ENCODE measurements around the gene KRT81. TPM values are rescaled to one million over a fixed set of nuclear protein-coding genes. Genes with fewer than 3 reads are reported as not detected.

Gene KRT81
- total RNA-seq, result not detected

- CTCF ChIA-PET, result no interaction called here
- H3K4me1 Mint-ChIP-seq (ENCODE audit: low read depth), result peaks cover 7% of the 10 kb centered on the region
- H3K4me3 Mint-ChIP-seq, result no peak within 1 kb of the TSS
- intact Hi-C loops (cut with micrococcal nuclease), result no loop called here
- DNase-seq, result no peak
- no peaks in the 10 kb centered on the region for H3K36me3 Mint-ChIP-seq (ENCODE audit: low read depth)
- no peaks in the 10 kb centered on the region for H3K9me3 Mint-ChIP-seq
- peaks cover 2% of the 10 kb centered on the region for H3K27me3 Mint-ChIP-seq (ENCODE audit: low read depth)
- H3K27ac Mint-ChIP-seq, result no peak within 1 kb of the TSS
Measured at GRCh38 chr12:52291267-52291935, at the start of gene KRT81. Gene KRT81, minus strand, starts transcription at chr12:52291534. Its CDS starts 69 bp downstream, at chr12:52291465.

- no peaks in the 10 kb centered on the region for H3K27me3 Mint-ChIP-seq (ENCODE audit: low read depth)
- CTCF ChIA-PET, result interaction anchor here (0.7 to 1.2 kb wide), 4 partner anchors 10 to 541 kb away, joined by 3 to 4 read pairs (median 4); no protein-coding TSS in a partner anchor
- peaks cover 8% of the 10 kb centered on the region for H3K4me1 Mint-ChIP-seq (ENCODE audit: low read depth)
- no peaks in the 10 kb centered on the region for H3K36me3 Mint-ChIP-seq (ENCODE audit: low read depth)
- intact Hi-C loops (cut with micrococcal nuclease), result no loop called here
- H3K4me3 Mint-ChIP-seq, result no peak overlapping the region
- H3K9me3 Mint-ChIP-seq, result peaks cover 3% of the 10 kb centered on the region
- H3K27ac Mint-ChIP-seq, result no peak overlapping the region
- DNase-seq, result no peak
Measured at GRCh38 chr12:52338241-52338960, 47.1 kb upstream of the KRT81 start.

- DNase-seq, result no peak
- H3K27ac Mint-ChIP-seq, result no peak overlapping the region
- peaks cover 3% of the 10 kb centered on the region for H3K9me3 Mint-ChIP-seq
- intact Hi-C loops (cut with micrococcal nuclease), result no loop called here
- CTCF ChIA-PET, result interaction anchor here (1.2 kb wide), 1 partner anchor 9 kb away, joined by 4 read pairs; no protein-coding TSS in a partner anchor
- H3K36me3 Mint-ChIP-seq (ENCODE audit: low read depth), result no peaks in the 10 kb centered on the region
- H3K4me1 Mint-ChIP-seq (ENCODE audit: low read depth), result peaks cover 8% of the 10 kb centered on the region
- H3K4me3 Mint-ChIP-seq, result no peak overlapping the region
- H3K27me3 Mint-ChIP-seq (ENCODE audit: low read depth), result no peaks in the 10 kb centered on the region
Measured at GRCh38 chr12:52337054-52337453, 45.7 kb upstream of the KRT81 start.

- Mint-ChIP-seq H3K4me3 (no peak overlapping the region), H3K36me3 (ENCODE audit: low read depth) (no peaks in the 10 kb centered on the region), H3K9me3 (peaks cover 3% of the 10 kb centered on the region), H3K27me3 (ENCODE audit: low read depth) (no peaks in the 10 kb centered on the region), H3K4me1 (ENCODE audit: low read depth) (peaks cover 8% of the 10 kb centered on the region), H3K27ac (no peak overlapping the region)
- intact Hi-C loops (cut with micrococcal nuclease), result no loop called here
- CTCF ChIA-PET, result interaction anchor here (0.7 to 0.9 kb wide), 2 partner anchors 57 to 71 kb away, joined by 3 to 4 read pairs; no protein-coding TSS in a partner anchor
- DNase-seq, result no peak
Measured at GRCh38 chr12:52336641-52337040, 45.3 kb upstream of the KRT81 start.

GRCh38 chr12:52335598-52336262, 44.4 kb upstream of the KRT81 start:
- no peak overlapping the region for H3K27ac Mint-ChIP-seq
- H3K9me3 Mint-ChIP-seq, result peaks cover 3% of the 10 kb centered on the region
- DNase-seq, result no peak
- H3K4me3 Mint-ChIP-seq, result no peak overlapping the region
- no peaks in the 10 kb centered on the region for H3K27me3 Mint-ChIP-seq (ENCODE audit: low read depth)
- intact Hi-C loops (cut with micrococcal nuclease), result no loop called here
- peaks cover 8% of the 10 kb centered on the region for H3K4me1 Mint-ChIP-seq (ENCODE audit: low read depth)
- H3K36me3 Mint-ChIP-seq (ENCODE audit: low read depth), result no peaks in the 10 kb centered on the region
- CTCF ChIA-PET, result interaction anchor here (0.7 to 0.9 kb wide), 2 partner anchors 56 to 71 kb away, joined by 3 to 4 read pairs; no protein-coding TSS in a partner anchor

GRCh38 chr12:52334185-52334584, 42.9 kb upstream of the KRT81 start:
- H3K36me3 Mint-ChIP-seq (ENCODE audit: low read depth), result no peaks in the 10 kb centered on the region
- no peak overlapping the region for H3K4me3 Mint-ChIP-seq
- DNase-seq, result no peak
- CTCF ChIA-PET, result interaction anchor here (1.7 kb wide), 1 partner anchor 55 kb away, joined by 6 read pairs; no protein-coding TSS in a partner anchor
- no peak overlapping the region for H3K27ac Mint-ChIP-seq
- H3K4me1 Mint-ChIP-seq (ENCODE audit: low read depth), result peaks cover 8% of the 10 kb centered on the region
- intact Hi-C loops (cut with micrococcal nuclease), result no loop called here
- H3K27me3 Mint-ChIP-seq (ENCODE audit: low read depth), result no peaks in the 10 kb centered on the region
- peaks cover 3% of the 10 kb centered on the region for H3K9me3 Mint-ChIP-seq

GRCh38 chr12:52333321-52333720, 42.0 kb upstream of the KRT81 start:
- Mint-ChIP-seq H3K4me1 (ENCODE audit: low read depth) (peaks cover 8% of the 10 kb centered on the region), H3K27me3 (ENCODE audit: low read depth) (no peaks in the 10 kb centered on the region)
- CTCF ChIA-PET, result interaction anchor here (0.9 kb wide), 1 partner anchor 546 kb away, joined by 4 read pairs; no protein-coding TSS in a partner anchor

GRCh38 chr12:52332381-52332780, 41.0 kb upstream of the KRT81 start:
- no peak for DNase-seq
- intact Hi-C loops (cut with micrococcal nuclease), result no loop called here
- CTCF ChIA-PET, result interaction anchor here (0.7 to 0.9 kb wide), 2 partner anchors 176 to 547 kb away, joined by 3 to 4 read pairs; no protein-coding TSS in a partner anchor
- Mint-ChIP-seq H3K27ac (no peak overlapping the region), H3K27me3 (ENCODE audit: low read depth) (no peaks in the 10 kb centered on the region), H3K4me1 (ENCODE audit: low read depth) (peaks cover 14% of the 10 kb centered on the region), H3K9me3 (peaks cover 3% of the 10 kb centered on the region), H3K36me3 (ENCODE audit: low read depth) (no peaks in the 10 kb centered on the region), H3K4me3 (no peak overlapping the region)

More at GRCh38 chr12:52333321-52333720, 42.0 kb upstream of the KRT81 start:
- H3K4me3 Mint-ChIP-seq, result no peak overlapping the region
- no peak overlapping the region for H3K27ac Mint-ChIP-seq
- H3K9me3 Mint-ChIP-seq, result peaks cover 3% of the 10 kb centered on the region
- DNase-seq, result no peak
- H3K36me3 Mint-ChIP-seq (ENCODE audit: low read depth), result no peaks in the 10 kb centered on the region
- intact Hi-C loops (cut with micrococcal nuclease), result no loop called here

GRCh38 chr12:52331833-52332232, 40.5 kb upstream of the KRT81 start:
- no peak for DNase-seq
- intact Hi-C loops (cut with micrococcal nuclease), result no loop called here
- no peaks in the 10 kb centered on the region for H3K27me3 Mint-ChIP-seq (ENCODE audit: low read depth)
- H3K4me1 Mint-ChIP-seq (ENCODE audit: low read depth), result peaks cover 16% of the 10 kb centered on the region
- no peak overlapping the region for H3K27ac Mint-ChIP-seq
- CTCF ChIA-PET, result interaction anchor here (0.7 to 1.4 kb wide), 3 partner anchors 31 to 175 kb away, joined by 3 to 4 read pairs (median 3); no protein-coding TSS in a partner anchor
- H3K36me3 Mint-ChIP-seq (ENCODE audit: low read depth), result no peaks in the 10 kb centered on the region
- H3K9me3 Mint-ChIP-seq, result peaks cover 3% of the 10 kb centered on the region
- H3K4me3 Mint-ChIP-seq, result no peak overlapping the region

GRCh38 chr12:52331039-52331438, 39.7 kb upstream of the KRT81 start:
- Mint-ChIP-seq H3K36me3 (ENCODE audit: low read depth) (no peaks in the 10 kb centered on the region), H3K27me3 (ENCODE audit: low read depth) (no peaks in the 10 kb centered on the region), H3K4me1 (ENCODE audit: low read depth) (peaks cover 13% of the 10 kb centered on the region), H3K9me3 (no peaks in the 10 kb centered on the region), H3K27ac (no peak overlapping the region), H3K4me3 (no peak overlapping the region)
- intact Hi-C loops (cut with micrococcal nuclease), result no loop called here
- CTCF ChIA-PET, result interaction anchor here (0.9 to 1.4 kb wide), 2 partner anchors 31 to 174 kb away, joined by 3 to 4 read pairs; no protein-coding TSS in a partner anchor
- no peak for DNase-seq

GRCh38 chr12:52327830-52328500, 36.6 kb upstream of the KRT81 start:
- Mint-ChIP-seq H3K36me3 (ENCODE audit: low read depth) (no peaks in the 10 kb centered on the region), H3K4me3 (no peak overlapping the region), H3K9me3 (no peaks in the 10 kb centered on the region), H3K27ac (no peak overlapping the region), H3K27me3 (ENCODE audit: low read depth) (no peaks in the 10 kb centered on the region), H3K4me1 (ENCODE audit: low read depth) (peaks cover 13% of the 10 kb centered on the region)
- intact Hi-C loops (cut with micrococcal nuclease), result loop anchor here (1.0 kb wide), 2 partner anchors 106 to 172 kb away; no protein-coding TSS in a partner anchor
- CTCF ChIA-PET, result interaction anchor here (0.6 to 4.3 kb wide), 34 partner anchors 10 to 551 kb away, joined by 3 to 37 read pairs (median 4); no protein-coding TSS in a partner anchor
- no peak for DNase-seq
